Panc1 (cell line): Measurements from ENCODE around the gene TEX13B. TPM values are rescaled to one million over a fixed set of nuclear protein-coding genes. Genes with fewer than 3 reads are reported as not detected.
A peak's percentile ranks its signal among the peaks of the same experiment; 100 is the strongest.

Source experiments
- ATAC-seq: fragments of 200-7000 bp; cut with Tn5 transposase; 2 replicates; pipeline ENCODE4 v1.9.1; 2020; ENCODE audit warnings: mild to moderate bottlenecking, moderate library complexity
- BruUV-seq: library from RNA; stranded (reverse); fragments of 400-500 nt; replicated peaks from 2 replicates; lab custom pipeline; 2021; lab: Mats Ljungman, UMichigan
- CTCF ChIA-PET: fragments of 300-600 bp; sonication (Branson Sonifier 250); formaldehyde crosslinking; loops from one replicate; lab custom pipeline; 2022; ENCODE audit warnings: antibody characterized with exemption; lab: Charles Lee
- POLR2A ChIA-PET: fragments of 300-600 bp; sonication (Branson Sonifier 250); formaldehyde crosslinking; loops from one replicate; lab custom pipeline; 2022; ENCODE audit warnings: antibody characterized with exemption; lab: Charles Lee
- DNase-seq: peaks from one replicate; pipeline ENCODE4 v3.0.0-alpha.2; 2010; ENCODE audit warnings: low read depth, low spot score
- H3K27ac ChIP-seq: 2 replicates; pipeline ENCODE4 v1.5.1; 2011; ENCODE audit warnings: mild to moderate bottlenecking, low read length, inconsistent platforms
- H3K27me3 ChIP-seq: fragments of 200-500 bp; sonication (Bioruptor generic); 2 replicates; pipeline ENCODE4 v1.6.0; 2014; ENCODE audit warnings: low read length, inconsistent platforms; ENCODE audit not compliant: control insufficient read depth, insufficient read depth
- H3K36me3 ChIP-seq: fragments of 200-500 bp; sonication (Bioruptor generic); 2 replicates; pipeline ENCODE4 v1.5.1; 2014; ENCODE audit warnings: inconsistent platforms, mild to moderate bottlenecking, low read length, moderate library complexity; ENCODE audit not compliant: control insufficient read depth, insufficient read depth
- H3K4me1 ChIP-seq: 2 replicates; pipeline ENCODE4 v1.5.1; 2011; ENCODE audit warnings: inconsistent platforms, mild to moderate bottlenecking, low read length, moderate library complexity; ENCODE audit not compliant: control insufficient read depth, insufficient read depth
- H3K4me3 ChIP-seq, 2 experiments: 2 replicates each; pipeline ENCODE4 v1.5.1; 2011 to 2012; ENCODE audit warnings: low read depth in 2 of 2, low read length in 2 of 2, mild to moderate bottlenecking in 2 of 2, inconsistent platforms in 1 of 2, moderate library complexity in 1 of 2
- H3K9me3 ChIP-seq: fragments of 200-500 bp; sonication (Bioruptor generic); 2 replicates; pipeline ENCODE4 v1.5.1; 2014; ENCODE audit warnings: low read depth, mild to moderate bottlenecking, inconsistent platforms, low read length, moderate library complexity; ENCODE audit not compliant: control insufficient read depth, insufficient read depth
- POLR2AphosphoS5 ChIP-seq: IDR thresholded peaks from 2 replicates; pipeline ENCODE4 v1.6.1; 2012; ENCODE audit warnings: mild to moderate bottlenecking, low read depth, low read length, moderate library complexity
- REST ChIP-seq, 2 experiments: IDR thresholded peaks; 2 replicates each; pipeline ENCODE4 v1.6.1; 2011 to 2012; ENCODE audit warnings: low read depth in 2 of 2, control low read depth in 1 of 2, low read length in 1 of 2, mild to moderate bottlenecking in 1 of 2, moderate library complexity in 1 of 2; ENCODE audit not compliant: insufficient read depth in 1 of 2
- SIN3A ChIP-seq: IDR thresholded peaks from 2 replicates; pipeline ENCODE4 v1.6.1; 2012; ENCODE audit warnings: low read depth, mild to moderate bottlenecking, low read length, moderate library complexity, borderline replicate concordance; ENCODE audit not compliant: insufficient read depth
- TCF7L2 ChIP-seq: IDR thresholded peaks from 2 replicates; pipeline ENCODE4 v1.6.1; 2011; ENCODE audit warnings: mild to moderate bottlenecking, low read depth, low read length, inconsistent platforms
- in situ Hi-C: cut with HindIII; loops from 2 replicates; pipeline ENCODE4 v1.10.0; 2016; ENCODE audit warnings: low sequenced_read_pairs, low pct_unique_long_range_greater_than_20kb
- intact Hi-C: fragments of 100-400 bp; cut with micrococcal nuclease; formaldehyde crosslinking; loops from one replicate; pipeline ENCODE4 v1.10.0; 2022; ENCODE audit not compliant: unreplicated experiment
- total RNA-seq: library from RNA; stranded (reverse); gene quantifications from one replicate; pipeline ENCODE4 v1.2.1, GENCODE V29; 2021; ENCODE audit not compliant: unreplicated experiment
- TF ChIP-seq, protein P1 (sequence below): fragments of 450-650 bp; IDR thresholded peaks from 2 replicates; pipeline ENCODE4 v1.5.1; 2017; ENCODE audit warnings: mild to moderate bottlenecking

The TEX13B gene
- total RNA-seq, 1 experiment from 2014 or later = not detected

- no peak overlapping the region for H3K4me3 ChIP-seq
Observed at GRCh38 chrX:107940095-107940494, 42.1 kb downstream of the TEX13B start.

DNA sequence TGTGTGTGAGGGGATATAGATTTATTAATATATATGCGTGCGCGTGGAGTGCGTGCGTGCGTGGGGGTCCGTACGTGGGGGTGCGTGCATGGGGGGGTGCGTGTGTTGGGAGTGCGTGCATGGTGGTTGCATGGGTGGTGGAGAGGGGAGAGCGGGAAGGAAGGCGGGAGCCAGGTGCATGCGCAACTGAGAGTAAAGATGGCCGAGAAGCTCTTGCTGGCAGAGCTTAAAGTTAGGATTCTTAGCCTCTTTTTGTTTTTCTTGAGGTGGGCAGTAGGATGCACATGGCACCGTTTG lies 45.8 kb downstream of the TEX13B start:
- TF ChIP-seq TCF7L2 = no peak
- TF ChIP-seq, protein P1, sequence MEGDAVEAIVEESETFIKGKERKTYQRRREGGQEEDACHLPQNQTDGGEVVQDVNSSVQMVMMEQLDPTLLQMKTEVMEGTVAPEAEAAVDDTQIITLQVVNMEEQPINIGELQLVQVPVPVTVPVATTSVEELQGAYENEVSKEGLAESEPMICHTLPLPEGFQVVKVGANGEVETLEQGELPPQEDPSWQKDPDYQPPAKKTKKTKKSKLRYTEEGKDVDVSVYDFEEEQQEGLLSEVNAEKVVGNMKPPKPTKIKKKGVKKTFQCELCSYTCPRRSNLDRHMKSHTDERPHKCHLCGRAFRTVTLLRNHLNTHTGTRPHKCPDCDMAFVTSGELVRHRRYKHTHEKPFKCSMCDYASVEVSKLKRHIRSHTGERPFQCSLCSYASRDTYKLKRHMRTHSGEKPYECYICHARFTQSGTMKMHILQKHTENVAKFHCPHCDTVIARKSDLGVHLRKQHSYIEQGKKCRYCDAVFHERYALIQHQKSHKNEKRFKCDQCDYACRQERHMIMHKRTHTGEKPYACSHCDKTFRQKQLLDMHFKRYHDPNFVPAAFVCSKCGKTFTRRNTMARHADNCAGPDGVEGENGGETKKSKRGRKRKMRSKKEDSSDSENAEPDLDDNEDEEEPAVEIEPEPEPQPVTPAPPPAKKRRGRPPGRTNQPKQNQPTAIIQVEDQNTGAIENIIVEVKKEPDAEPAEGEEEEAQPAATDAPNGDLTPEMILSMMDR = no peak
- TF ChIP-seq POLR2AphosphoS5 = no peak
- TF ChIP-seq REST (IDR thresholded peaks at IDR 0.05; ENCODE audit: insufficient read depth in 1 of 2, low read depth in 2 of 2, low read length in 1 of 2) = no peak
- no peak for TF ChIP-seq SIN3A
- DNase-seq (no peak), ATAC-seq (no peak)
- CTCF ChIA-PET = no interaction called here
- POLR2A ChIA-PET = no interaction called here
- Histone ChIP-seq H3K4me1 (no peaks in the 10 kb centered on the region), H3K27me3 (no peaks in the 10 kb centered on the region), H3K9me3 (no peaks in the 10 kb centered on the region), H3K36me3 (no peaks in the 10 kb centered on the region), H3K27ac (no peak overlapping the region), H3K4me3 (peak overlapping the region in 1 of 2 experiments; percentile 70; a peak in 3 of 4 replicates)
- in situ Hi-C loops = no loop called here
- intact Hi-C loops = loop anchor here (10.0 kb wide), 1 partner anchor 138 kb away; no protein-coding TSS in a partner anchor
- BruUV-seq = no TSS peak

More at GRCh38 chrX:107940095-107940494, 42.1 kb downstream of the TEX13B start:
- TF ChIP-seq, protein P1 = no peak
- TF ChIP-seq POLR2AphosphoS5 (no peak), SIN3A (no peak), TCF7L2 (no peak), REST (IDR thresholded peaks at IDR 0.05; ENCODE audit: insufficient read depth in 1 of 2, low read depth in 2 of 2, low read length in 1 of 2) (no peak)
- Histone ChIP-seq H3K27me3 (no peaks in the 10 kb centered on the region), H3K36me3 (no peaks in the 10 kb centered on the region), H3K4me1 (no peaks in the 10 kb centered on the region), H3K9me3 (no peaks in the 10 kb centered on the region), H3K27ac (no peak overlapping the region)
- ChIA-PET CTCF (no interaction called here), POLR2A (no interaction called here)
- in situ Hi-C loops = no loop called here
- BruUV-seq = no TSS peak
- intact Hi-C loops = no loop called here
- ATAC-seq = no peak
- DNase-seq = no peak
